HG02798 (cell line): ENCODE data around the gene FAM107B.
A peak's percentile ranks its signal among the peaks of the same experiment; 100 is the strongest.
"Not testable (repeated sequence)": the region's sequence is repeated elsewhere in the genome, so short reads cannot be mapped to it uniquely, and the experiment has no call there.

ENCODE experiments used
- ATAC-seq: cut with Tn5 transposase; IDR thresholded peaks from one replicate; pipeline ENCODE4 v1.9.1; 2021; ENCODE audit warnings: mild to moderate bottlenecking; ENCODE audit not compliant: unreplicated experiment, poor library complexity

FAM107B gene

DNA sequence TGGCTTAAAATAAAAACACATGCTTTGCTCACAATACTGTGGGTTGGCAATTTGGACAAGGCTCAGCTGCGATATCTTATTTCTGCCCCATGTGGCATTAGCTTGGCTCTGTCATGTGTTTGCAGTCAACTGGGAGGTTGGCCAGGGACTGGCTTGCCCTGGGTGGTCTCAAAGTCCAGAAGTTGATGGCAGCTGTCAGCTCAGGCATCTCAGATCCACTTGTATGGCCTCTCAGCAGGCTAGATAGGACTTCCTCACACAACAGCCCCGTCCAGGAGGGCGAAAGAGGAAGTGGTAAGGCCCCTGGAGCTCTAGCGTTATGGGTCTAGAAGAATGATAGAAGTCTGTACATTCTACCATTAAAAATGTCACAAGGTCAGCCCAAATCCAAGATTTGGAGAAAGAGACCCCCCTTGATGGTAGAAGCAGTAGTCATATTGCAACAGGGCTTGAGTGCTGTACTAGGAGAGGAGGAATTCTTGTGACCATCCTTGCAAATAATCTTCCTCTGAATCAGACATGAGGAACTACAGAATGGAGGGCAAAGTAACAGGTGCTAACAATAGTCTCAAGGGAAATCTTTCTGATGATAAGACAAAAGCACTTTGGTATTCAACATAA lies 166.2 kb downstream of the FAM107B start:
- ATAC-seq, result peak; percentile 37

DNA sequence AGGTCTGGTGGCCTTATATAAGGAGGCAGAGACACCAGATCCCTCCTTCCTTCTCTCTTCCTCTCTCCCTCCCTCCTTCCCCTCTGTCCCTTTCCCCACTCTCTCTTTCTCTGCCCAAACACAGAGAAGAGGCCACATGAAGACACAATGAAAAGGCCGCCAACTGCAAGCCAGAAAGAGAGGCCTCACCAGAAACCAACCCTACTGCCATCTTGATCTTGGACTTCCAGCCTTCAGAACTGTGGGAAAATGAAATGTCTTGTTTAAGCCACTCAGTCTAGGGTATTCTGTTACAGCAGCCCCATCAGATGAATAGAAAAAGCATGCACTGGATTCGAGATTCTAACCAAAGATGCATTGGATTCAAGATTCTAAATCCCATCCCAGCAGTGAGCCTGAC lies 168.1 kb downstream of the FAM107B start:
- no peak for ATAC-seq

DNA sequence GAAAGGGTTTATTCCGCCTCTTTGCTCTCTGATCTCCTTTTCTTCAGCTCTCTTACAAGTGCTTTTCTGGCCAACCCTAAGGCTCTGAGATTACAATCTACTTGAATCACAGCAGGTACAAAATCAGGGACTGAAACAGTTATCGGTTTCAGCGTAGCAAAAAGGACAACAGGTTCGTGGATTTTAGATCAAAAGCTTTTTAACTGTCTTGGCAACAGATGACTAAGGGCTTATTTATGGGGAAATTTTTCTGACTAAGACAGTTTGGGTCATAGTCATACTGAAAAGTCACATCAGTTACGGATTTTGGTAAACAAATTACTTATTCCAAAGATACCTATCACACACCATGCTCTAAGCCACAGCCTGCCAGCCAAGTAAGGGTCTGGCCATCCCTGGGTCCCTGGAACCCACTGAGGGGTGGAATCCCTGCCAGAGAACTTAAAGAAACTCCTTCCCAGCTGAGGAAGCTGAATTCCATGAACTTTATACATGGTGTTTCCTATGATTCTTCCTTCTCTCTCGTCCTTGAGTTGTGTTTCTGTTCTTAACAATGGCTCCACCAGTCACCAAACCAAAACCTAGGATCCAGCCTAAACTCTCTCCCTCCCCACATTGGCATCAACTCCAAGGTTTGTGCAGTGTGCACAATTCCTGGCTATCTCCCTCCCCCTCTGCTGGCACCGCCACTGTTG lies 169.3 kb downstream of the FAM107B start:
- ATAC-seq, result peak; percentile 33

DNA sequence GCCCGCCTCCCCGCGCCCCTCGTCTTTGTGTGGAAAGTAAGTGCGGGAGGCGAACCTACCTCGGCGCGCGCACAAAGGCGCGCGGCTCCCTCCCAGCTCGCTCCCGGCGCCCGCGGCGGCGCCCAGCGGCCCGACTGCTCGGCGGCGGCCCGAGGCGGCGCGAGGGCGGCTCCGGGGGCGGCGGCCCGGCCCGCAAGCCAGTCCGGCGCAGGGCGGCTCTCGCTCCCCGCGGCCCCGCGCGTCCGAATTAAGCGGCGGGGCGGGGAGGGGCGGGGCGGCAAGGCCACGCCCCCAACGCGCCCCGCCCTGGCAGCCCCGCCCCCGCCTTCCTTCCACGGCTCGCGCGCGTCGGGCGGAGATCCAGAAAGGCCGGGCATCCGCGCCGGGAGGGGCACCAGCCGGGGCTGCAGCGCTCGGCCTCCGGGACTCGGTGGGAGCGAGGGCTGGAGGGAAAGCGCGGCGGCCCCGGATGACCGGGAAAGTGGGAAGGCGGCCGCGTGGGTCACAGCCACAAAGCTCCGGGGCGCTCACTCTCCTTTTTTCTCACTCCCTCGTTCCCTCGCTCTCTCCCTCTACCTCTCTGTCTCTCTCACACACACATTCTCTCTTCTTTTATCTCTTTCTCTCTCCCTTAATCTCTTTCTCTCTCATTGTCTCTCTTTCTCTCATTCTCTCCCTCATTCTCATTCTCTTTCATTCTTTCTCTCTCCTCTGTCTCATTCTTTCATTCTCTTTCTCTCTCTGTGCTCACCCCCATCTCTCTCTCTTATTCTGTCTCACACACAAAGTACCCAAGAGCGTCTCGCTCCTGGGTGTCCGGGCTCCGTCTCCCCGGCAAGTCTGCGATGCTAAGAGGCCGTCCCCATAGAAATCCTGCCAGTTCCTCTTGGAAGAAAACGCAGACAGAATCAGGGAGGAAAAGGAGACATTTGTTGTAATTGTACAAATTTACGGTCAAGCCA lies 170.2 kb downstream of the FAM107B start:
- peak; percentile 65 for ATAC-seq

DNA sequence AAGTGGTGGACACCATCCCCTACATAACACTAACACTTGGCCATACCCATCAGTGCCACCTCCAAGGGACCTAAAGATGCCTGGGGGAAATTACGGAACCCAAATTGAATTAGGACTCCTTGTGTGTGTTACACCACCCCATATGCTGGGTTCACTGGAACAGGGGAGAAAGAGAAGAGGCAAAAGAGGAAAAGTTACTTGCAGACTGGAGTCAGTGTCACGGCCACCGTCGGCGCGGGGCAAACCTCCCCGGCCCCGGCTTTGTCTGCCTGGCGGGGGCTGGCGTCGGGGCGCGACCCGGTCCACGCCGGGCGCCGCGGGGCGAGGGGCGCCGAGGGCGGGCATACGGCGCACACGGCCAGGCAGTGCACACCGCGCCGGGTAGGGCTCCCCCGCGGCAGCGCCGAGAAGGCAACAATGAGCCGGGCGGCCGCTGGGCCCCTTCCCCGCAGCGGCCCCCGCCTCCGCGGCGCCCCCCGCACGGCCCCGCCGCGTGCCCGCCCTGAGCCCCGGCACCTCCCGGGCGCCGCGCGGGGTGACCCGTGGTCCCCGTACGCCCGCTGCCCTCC lies 171.1 kb downstream of the FAM107B start:
- peak; percentile 19 for ATAC-seq

DNA sequence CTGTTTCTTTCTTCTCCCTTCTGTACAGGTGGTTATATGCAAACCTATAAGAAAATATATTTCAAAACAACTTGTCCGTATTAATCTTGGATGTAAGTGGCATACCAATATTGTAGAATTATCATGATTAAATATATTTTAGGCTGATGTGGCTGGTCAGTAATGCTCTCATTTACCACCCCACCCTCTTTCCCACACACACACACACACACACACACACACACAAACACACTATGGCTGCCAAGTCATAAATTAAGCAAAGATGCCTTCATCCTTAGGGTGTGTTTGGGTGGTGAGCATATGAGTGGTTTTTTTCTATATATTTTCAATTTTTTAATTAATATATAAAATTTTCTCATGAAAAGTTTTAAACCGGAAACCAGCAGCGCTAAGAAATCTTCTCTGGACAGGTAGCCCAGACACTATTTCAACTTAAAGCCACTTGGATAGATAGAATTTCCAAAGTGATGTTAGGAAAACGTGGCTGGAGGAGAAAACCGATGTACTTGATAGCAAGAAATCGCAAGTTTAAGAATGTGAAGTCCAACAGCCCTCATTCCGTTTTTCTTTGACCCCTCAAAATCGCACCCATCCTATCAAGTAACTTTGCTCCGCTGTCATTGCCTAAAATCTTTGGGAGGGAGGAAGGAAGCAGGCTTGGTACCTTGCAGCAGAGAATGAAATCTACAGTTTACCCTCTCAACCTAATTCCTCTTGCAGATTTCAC lies 171.7 kb downstream of the FAM107B start:
- ATAC-seq, result no peak

DNA sequence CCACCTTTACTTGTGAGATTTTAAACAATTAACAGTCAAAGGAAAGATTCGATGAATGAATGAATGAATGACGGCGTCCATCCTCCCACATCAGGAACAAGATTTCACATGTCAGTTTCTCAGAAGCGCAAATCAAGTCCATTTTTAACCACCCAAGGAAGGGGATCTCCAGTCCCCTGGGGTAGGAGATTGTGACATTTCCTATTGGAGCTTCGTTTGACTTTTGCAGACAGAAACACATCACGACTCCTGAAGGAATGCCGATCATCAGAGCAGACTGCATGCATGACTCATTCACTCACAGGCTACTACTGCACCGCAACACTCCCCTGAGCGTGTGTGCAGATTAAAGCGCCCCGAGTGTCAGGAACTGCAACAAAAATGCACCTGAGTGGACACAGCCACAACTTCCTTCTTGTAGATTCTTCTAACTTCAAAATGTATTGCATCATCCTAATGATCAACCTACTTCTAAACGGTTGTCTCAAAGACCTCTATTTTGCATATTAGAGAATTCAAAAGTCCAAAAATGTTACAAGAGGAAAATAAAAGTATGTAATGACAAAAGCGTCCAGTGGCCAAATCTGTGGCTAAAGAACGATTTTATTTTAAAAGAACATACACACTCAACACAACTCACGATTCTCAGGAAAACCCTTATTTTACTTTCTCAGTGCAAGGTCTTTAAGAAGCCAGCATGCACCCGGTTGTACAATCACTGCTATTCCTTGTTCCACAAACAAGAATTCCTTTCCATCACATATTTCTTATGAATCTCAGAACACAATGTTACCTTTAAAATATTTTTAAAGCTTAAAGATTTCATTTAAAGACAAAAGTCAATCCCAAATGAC lies 172.6 kb downstream of the FAM107B start:
- ATAC-seq, result peak; percentile 44

DNA sequence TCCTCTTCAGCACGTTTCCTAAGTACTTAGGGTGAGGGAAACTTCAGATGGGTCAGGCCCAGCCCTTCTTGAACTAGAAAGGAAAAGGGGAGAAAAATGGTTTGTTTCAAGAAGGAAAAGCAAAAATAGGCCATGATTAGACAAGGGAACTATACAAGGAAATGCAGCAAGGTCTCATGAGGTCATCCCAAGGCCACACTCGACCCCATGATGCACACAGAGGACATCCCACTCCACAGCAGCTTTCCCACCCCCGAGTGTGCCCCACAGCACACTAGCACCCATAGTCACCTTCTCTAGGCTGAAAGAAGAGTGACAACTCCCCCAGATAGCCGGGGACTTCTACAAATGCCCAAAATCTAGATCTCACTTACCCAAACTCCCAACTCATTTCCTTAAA lies 173.4 kb downstream of the FAM107B start:
- ATAC-seq, result no peak

DNA sequence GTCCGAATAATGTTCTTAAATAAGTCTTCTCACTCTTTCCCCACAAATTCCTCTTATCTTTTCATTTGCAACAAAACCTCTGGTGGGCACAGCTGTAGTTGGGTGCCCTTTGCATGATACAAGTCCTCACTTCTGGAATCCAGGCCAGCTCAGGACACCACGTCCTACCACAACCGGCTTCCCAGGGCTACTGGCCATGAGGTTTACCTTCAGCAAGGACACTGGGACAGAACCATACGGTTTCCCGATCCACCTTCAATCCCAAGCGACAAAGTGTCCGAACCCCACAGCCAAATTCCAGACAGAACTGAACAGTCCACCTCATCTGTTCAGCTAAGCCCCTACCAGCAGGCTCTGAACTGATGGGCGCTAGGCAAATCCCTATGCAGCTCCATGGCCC lies 174.6 kb downstream of the FAM107B start:
- ATAC-seq, result no peak

DNA sequence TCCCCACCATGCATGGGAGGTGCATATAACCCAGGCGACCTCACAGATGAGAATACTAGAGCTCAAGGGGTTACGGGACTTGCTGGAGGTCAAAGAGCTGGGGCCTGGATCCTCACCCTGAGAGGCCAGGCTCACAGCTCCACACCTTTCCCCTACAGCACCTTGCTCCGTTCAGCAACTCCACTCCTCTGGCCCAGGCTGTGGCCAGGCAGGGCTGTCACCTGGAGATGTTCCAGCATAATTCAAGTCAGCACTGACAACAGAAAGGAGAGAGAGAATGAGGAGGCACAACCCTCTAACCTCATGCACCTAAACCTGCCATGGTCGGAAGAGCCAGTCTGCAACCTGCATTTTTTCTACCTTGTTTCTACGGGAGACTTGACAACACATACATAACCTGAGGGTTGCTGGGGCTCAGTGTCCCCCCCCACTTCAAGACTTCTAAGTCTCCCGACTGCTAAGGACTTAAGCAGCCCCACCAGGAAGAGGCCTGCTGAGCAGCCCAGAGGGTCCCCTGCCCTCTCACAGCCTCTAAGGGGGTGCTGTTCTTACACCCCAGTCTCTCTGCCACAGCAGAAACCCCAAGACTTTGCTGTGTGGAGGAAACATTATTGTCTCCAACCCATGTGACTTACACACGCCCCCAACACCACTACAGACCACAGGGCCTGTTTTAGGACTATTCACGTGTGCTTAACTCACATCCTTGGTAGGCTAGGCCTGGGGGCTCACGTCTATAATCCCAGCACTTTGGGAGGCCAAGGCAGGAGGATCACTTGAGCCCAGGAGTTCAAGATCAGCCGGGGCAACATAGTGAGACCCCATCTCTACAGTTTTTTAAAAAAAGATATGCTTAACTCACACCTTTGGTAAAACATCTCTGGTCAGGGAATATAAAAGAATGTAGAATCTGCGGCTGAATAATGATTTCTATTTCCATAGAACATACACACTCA lies 175.6 kb downstream of the FAM107B start:
- no peak for ATAC-seq

DNA sequence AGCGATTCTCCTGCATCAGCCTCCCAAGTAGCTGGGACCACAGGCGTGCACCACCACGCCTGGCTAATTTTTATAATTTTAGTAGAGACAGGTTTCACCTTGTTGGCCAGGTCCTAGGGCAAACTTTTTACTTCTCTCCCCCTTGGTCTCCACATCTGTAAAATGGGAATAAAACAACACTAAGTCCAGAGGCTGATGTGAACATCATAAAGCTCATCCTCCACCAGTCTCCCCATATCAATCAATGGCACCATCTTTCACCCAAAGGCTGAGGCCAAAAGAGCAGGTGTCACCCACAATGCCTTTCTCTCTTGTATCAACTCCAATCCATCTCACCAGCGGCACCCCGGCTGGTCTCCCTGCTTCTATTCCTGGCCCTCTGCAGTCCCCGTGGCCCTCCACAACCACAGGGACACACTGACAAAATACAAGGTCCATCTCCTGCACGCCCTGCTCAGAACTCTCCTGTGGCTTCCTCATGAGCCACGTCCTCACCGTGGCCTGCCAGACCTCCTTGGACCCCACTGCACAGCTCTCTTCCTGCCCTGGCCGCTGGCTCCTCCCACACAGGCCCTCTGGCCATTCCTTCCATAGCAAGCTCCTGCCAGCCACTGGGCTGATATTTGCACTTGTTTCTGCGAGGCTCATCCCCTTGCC lies 179.0 kb downstream of the FAM107B start:
- no peak for ATAC-seq

DNA sequence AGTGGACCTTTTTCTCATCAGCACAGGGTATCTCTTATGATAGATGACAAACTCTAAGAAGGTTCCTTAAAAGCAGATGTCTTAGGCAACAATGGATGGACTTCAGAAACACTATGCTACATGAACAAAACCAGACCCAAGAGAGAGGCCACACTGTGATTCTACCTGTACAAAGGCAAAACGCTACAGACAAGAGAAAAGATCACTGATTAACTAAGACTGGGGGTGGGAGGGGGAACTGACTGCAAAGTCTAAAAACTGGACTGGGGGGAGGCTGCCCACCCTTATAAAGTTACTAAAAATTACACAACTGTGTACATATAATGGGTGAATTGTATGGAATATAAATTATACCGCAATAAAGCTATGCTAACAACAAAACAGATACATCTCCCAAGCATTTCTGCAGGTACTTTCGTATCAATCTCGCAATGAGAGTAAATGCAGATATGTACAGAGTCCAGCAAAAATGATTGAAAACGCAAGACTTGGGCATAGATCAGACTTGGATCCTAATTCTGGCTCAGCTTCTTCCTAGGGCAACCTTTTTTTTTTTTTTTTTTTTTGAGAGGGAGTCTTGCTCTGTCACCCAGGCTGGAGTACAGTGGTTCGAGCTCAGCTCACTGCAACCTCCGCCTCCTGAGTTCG lies 179.7 kb downstream of the FAM107B start:
- no peak for ATAC-seq

DNA sequence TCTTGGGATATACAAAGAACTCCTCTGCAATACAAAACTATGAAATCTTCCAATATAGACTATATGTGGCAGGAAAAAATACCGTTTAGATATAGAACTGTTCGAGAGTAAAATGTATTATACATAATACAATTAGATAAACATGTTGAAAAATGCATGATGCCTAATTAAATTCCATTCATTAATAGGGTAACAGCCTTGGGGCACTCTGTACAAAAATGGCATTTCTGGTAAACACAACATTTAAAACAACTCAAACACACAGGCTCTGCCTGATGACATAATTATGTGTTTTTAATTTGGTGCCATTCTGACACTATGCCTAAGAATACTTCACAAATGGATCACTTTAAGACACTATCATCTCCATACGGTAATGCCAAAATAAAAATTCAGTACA lies 180.9 kb downstream of the FAM107B start:
- ATAC-seq, result no peak

DNA sequence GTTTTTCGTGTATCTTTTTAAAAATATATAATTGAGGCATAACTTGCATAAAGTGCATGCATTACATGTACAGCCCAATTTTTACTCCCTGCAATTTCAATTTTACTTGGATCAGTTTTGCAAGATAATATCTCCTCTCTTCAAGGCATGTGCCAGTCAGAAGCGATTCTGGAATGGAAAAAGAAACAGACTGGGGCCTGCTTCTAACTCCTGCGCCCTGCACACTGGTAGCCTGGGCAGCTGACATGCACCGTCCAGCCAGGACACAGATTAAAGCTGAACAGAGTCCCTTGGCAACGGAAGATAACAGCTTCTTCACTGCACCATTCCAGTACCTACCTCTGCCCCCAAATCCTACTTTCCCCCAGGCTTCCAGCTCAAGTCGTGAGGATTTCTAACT lies 182.1 kb downstream of the FAM107B start:
- ATAC-seq, result no peak

DNA sequence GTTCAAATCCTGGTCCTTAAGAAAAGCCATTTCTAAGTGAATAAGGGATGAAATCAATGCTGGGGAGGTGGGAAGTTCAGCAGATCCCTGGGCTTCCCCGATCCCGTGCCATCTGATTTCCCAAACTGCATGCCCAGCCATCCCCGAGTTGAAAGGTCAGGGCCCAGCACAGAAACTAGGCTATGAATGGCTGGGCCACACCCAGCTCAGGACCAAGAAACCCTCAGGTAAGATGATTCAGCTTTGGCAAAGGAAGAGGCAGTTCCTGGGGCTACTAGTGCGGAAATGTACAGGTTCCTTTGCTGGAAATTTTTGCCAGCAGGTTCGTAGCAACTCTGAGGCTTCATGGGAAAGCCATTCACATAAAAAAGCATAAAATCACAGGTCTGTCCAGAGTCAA lies 182.7 kb downstream of the FAM107B start:
- no peak for ATAC-seq

DNA sequence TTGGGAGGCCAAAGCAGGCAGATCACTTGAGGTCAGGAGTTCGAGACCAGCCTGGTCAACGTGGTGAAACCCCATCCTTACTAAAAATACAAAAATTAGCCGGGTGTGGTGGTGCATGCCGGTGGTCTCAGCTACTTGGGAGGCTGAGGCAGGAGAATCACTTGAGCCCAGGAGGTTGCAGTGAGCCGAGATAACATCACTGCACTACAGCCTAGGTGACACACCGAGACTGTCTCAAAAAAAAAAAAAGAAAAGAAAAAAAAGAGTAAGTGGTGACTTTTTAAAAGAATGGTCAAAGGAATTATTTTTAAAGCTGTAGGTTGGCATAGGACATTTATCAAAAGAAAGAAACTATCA lies 185.8 kb downstream of the FAM107B start:
- not testable (repeated sequence) for ATAC-seq
